Breast epithelium (tissue), 4 donors: ENCODE data around the gene CHFR. TPM values are rescaled to one million over a fixed set of nuclear protein-coding genes. Genes with fewer than 3 reads are reported as not detected.
"Not testable (repeated sequence)": the region's sequence is repeated elsewhere in the genome, so short reads cannot be mapped to it uniquely, and the experiment has no call there.

Experiments
- DNase-seq, 2 donors: peaks; one replicate each; pipeline ENCODE4 v3.0.0-alpha.2; 2019; ENCODE audit warnings: low spot score in 2 of 2
- H3K27ac ChIP-seq, 2 donors: fragments of 200-600 bp; sonication (generic) in 1 of 2; one replicate each; pipeline ENCODE4 v1.5.1; 2016 to 2019; ENCODE audit warnings: mild to moderate bottlenecking in 1 of 2
- H3K27me3 ChIP-seq, 2 donors: fragments of 200-600 bp; sonication (generic) in 1 of 2; one replicate each; pipeline versions ENCODE4 v1.5.1 to v1.6.0; 2017 to 2019; ENCODE audit warnings: control low read depth in 1 of 2, mild to moderate bottlenecking in 1 of 2
- H3K36me3 ChIP-seq: fragments of 200-600 bp; one replicate; pipeline ENCODE4 v1.5.1; 2019
- H3K4me1 ChIP-seq, 2 donors: fragments of 200-600 bp; sonication (generic); one replicate each; pipeline ENCODE4 v1.5.1; 2016 to 2019; ENCODE audit warnings: control low read depth in 1 of 2
- H3K4me3 ChIP-seq, 3 donors: fragments of 200-600 bp; sonication (generic); 1 replicate in 2 of 3; 2 replicates in 1 of 3; pipeline ENCODE4 v1.5.1; 2016 to 2019; ENCODE audit warnings: mild to moderate bottlenecking in 3 of 3, moderate library complexity in 2 of 3
- H3K9me3 ChIP-seq, 2 donors: fragments of 200-600 bp; sonication (generic) in 1 of 2; one replicate each; pipeline ENCODE4 v1.5.1; 2016 to 2019; ENCODE audit warnings: control low read depth in 1 of 2
- CTCF ChIP-seq, 3 donors: fragments of 450-650 bp; IDR thresholded peaks; one replicate each; pipeline ENCODE4 v1.5.1; 2016 to 2017; ENCODE audit warnings: antibody characterized with exemption in 3 of 3, mild to moderate bottlenecking in 3 of 3, moderate library complexity in 3 of 3
- POLR2A ChIP-seq: fragments of 450-650 bp; IDR thresholded peaks from one replicate; pipeline ENCODE4 v1.6.1; 2016; ENCODE audit warnings: antibody characterized with exemption, mild to moderate bottlenecking, moderate library complexity
- POLR2AphosphoS5 ChIP-seq, 3 donors: sonication (generic); formaldehyde crosslinking; IDR thresholded peaks; one replicate each; pipeline ENCODE4 v1.6.1; 2017; ENCODE audit warnings: antibody characterized with exemption in 3 of 3
- intact Hi-C: fragments of 100-400 bp; cut with DNase I; formaldehyde crosslinking; loops from one replicate; pipeline ENCODE4 v1.15.1; 2023; ENCODE audit warnings: low total_unique reads
- total RNA-seq, 3 donors: library from RNA; depleted of rRNA; stranded (reverse); fragments of >200 nt; gene quantifications; one replicate each; pipeline ENCODE4 v1.1.0, GENCODE V29; 2016

CHFR gene
- total RNA-seq, 3 donors from 2014 or later: 22.4 to 36.1 (median 26.5) TPM

GRCh38 chr12:132847363-132848356 lies 39.7 kb downstream of the CHFR start:
- intact Hi-C loops: no loop called here
- no peaks in the 10 kb centered on the region for H3K27me3 ChIP-seq
- no peak overlapping the region for H3K27ac ChIP-seq
- no peak overlapping the region for H3K4me3 ChIP-seq
- no peak for TF ChIP-seq POLR2A
- no peak for TF ChIP-seq CTCF (IDR thresholded peaks at IDR 0.05)
- TF ChIP-seq POLR2AphosphoS5 (IDR thresholded peaks at IDR 0.05): no peak
- H3K36me3 ChIP-seq: peaks cover 4% of the 10 kb centered on the region
- no peaks in the 10 kb centered on the region for H3K9me3 ChIP-seq
- DNase-seq: no peak
- no peaks in the 10 kb centered on the region for H3K4me1 ChIP-seq

GRCh38 chr12:132844681-132845080 lies 42.7 kb downstream of the CHFR start:
- DNase-seq, H3K4me3 ChIP-seq, H3K4me1 ChIP-seq, H3K9me3 ChIP-seq, H3K36me3 ChIP-seq, intact Hi-C loops, H3K27ac ChIP-seq, H3K27me3 ChIP-seq: not testable (repeated sequence)

- Histone ChIP-seq H3K4me1 (no peaks in the 10 kb centered on the region), H3K4me3 (no peak overlapping the region), H3K27ac (no peak overlapping the region), H3K9me3 (no peaks in the 10 kb centered on the region), H3K36me3 (peaks cover 9% of the 10 kb centered on the region), H3K27me3 (no peaks in the 10 kb centered on the region)
- TF ChIP-seq POLR2AphosphoS5 (IDR thresholded peaks at IDR 0.05) (no peak), POLR2A (no peak), CTCF (IDR thresholded peaks at IDR 0.05) (no peak)
- intact Hi-C loops: no loop called here
- DNase-seq: no peak
Measured at GRCh38 chr12:132842449-132843045, 44.9 kb downstream of the CHFR start.

GRCh38 chr12:132841151-132841550 lies 46.3 kb downstream of the CHFR start:
- no peak for TF ChIP-seq CTCF (IDR thresholded peaks at IDR 0.05)
- no peak for TF ChIP-seq POLR2AphosphoS5 (IDR thresholded peaks at IDR 0.05)
- no peak for TF ChIP-seq POLR2A
- Histone ChIP-seq H3K36me3 (peaks cover 9% of the 10 kb centered on the region), H3K27me3 (no peaks in the 10 kb centered on the region), H3K9me3 (no peaks in the 10 kb centered on the region), H3K4me1 (no peaks in the 10 kb centered on the region), H3K27ac (no peak overlapping the region), H3K4me3 (no peak overlapping the region)
- intact Hi-C loops: no loop called here
- no peak for DNase-seq

- Histone ChIP-seq H3K27me3 (no peaks in the 10 kb centered on the region), H3K27ac (no peak overlapping the region), H3K4me1 (no peaks in the 10 kb centered on the region), H3K4me3 (no peak overlapping the region), H3K36me3 (peaks cover 9% of the 10 kb centered on the region), H3K9me3 (no peaks in the 10 kb centered on the region)
- no peak for TF ChIP-seq POLR2A
- TF ChIP-seq POLR2AphosphoS5 (IDR thresholded peaks at IDR 0.05): no peak
- TF ChIP-seq CTCF (IDR thresholded peaks at IDR 0.05): no peak
- no peak for DNase-seq
- intact Hi-C loops: no loop called here
Measured at GRCh38 chr12:132840536-132840935, 46.9 kb downstream of the CHFR start.
